AG09309 (cell line): ENCODE data around the gene NPC1L1.
"Not testable (repeated sequence)": the region's sequence is repeated elsewhere in the genome, so short reads cannot be mapped to it uniquely, and the experiment has no call there.

ENCODE experiments used
- DNase-seq: peaks from one replicate; pipeline ENCODE4 v3.0.0-alpha.2; 2010; ENCODE audit warnings: low read depth
- H3K4me3 ChIP-seq: 2 replicates; pipeline ENCODE4 v1.5.1; 2011; ENCODE audit warnings: mild to moderate bottlenecking, low read depth, low read length, moderate library complexity; ENCODE audit not compliant: control insufficient read depth
- CTCF ChIP-seq: IDR thresholded peaks from 2 replicates; pipeline ENCODE4 v1.5.1; 2011; ENCODE audit warnings: mild to moderate bottlenecking, low read depth, low read length, inconsistent platforms; ENCODE audit not compliant: insufficient read depth, control insufficient read depth; ENCODE audit errors: missing control alignments

NPC1L1 gene

GRCh38 chr7:44512736-44513135 lies 28.4 kb downstream of the NPC1L1 start:
- no peak for TF ChIP-seq CTCF
- no peak for DNase-seq
- H3K4me3 ChIP-seq, result no peak overlapping the region

GRCh38 chr7:44511863-44512468 lies 29.2 kb downstream of the NPC1L1 start:
- no peak for TF ChIP-seq CTCF
- DNase-seq, result no peak
- no peak overlapping the region for H3K4me3 ChIP-seq

- no peak for DNase-seq
- no peak overlapping the region for H3K4me3 ChIP-seq
- no peak for TF ChIP-seq CTCF
Measured at GRCh38 chr7:44511236-44511635, 29.9 kb downstream of the NPC1L1 start.

GRCh38 chr7:44508328-44509030 lies 32.7 kb downstream of the NPC1L1 start:
- no peak overlapping the region for H3K4me3 ChIP-seq
- no peak for DNase-seq
- TF ChIP-seq CTCF, result no peak

GRCh38 chr7:44506592-44507288 lies 34.4 kb downstream of the NPC1L1 start:
- not testable (repeated sequence) for DNase-seq, H3K4me3 ChIP-seq

GRCh38 chr7:44505595-44505994 lies 35.5 kb downstream of the NPC1L1 start:
- no peak for DNase-seq
- no peak overlapping the region for H3K4me3 ChIP-seq
- no peak for TF ChIP-seq CTCF

- no peak for DNase-seq
- H3K4me3 ChIP-seq, result no peak overlapping the region
- no peak for TF ChIP-seq CTCF
Measured at GRCh38 chr7:44498230-44498954, 42.7 kb downstream of the NPC1L1 start.
